Keratinocyte (primary cell): ENCODE measurements around the gene MID1. TPM values are rescaled to one million over a fixed set of nuclear protein-coding genes. Genes with fewer than 3 reads are reported as not detected.
A peak's percentile ranks its signal among the peaks of the same experiment; 100 is the strongest.

Experiments
- DNase-seq: peaks from one replicate; pipeline ENCODE4 v3.0.0-alpha.2; 2011; ENCODE audit warnings: low read depth, missing footprints, low spot score
- FAIRE-seq: peaks from 2 replicates; lab custom pipeline; 2011; peaks lifted over from hg19 to GRCh38; lab: Jason Lieb, UNC
- H2AFZ ChIP-seq: 2 replicates; pipeline ENCODE4 v1.6.0; 2012; ENCODE audit warnings: low read length, control low read depth, inconsistent platforms; ENCODE audit not compliant: control insufficient read depth
- H3K27ac ChIP-seq: 2 replicates; pipeline ENCODE4 v1.5.1; 2011; ENCODE audit warnings: low read length; ENCODE audit not compliant: control insufficient read depth, insufficient read depth
- H3K27me3 ChIP-seq: 3 replicates; pipeline ENCODE4 v1.6.0; 2011; ENCODE audit warnings: low read length; ENCODE audit not compliant: control insufficient read depth, insufficient read depth; ENCODE audit errors: extremely low read depth
- H3K36me3 ChIP-seq, 2 experiments: 2 replicates in 1 of 2; 3 replicates in 1 of 2; pipeline ENCODE4 v1.5.1; 2011; ENCODE audit warnings: low read length in 2 of 2, mild to moderate bottlenecking in 1 of 2; ENCODE audit not compliant: control insufficient read depth in 2 of 2, insufficient read depth in 2 of 2; ENCODE audit errors: extremely low read depth in 1 of 2
- H3K4me1 ChIP-seq: 3 replicates; pipeline ENCODE4 v1.5.1; 2011; ENCODE audit warnings: low read length; ENCODE audit not compliant: control insufficient read depth, insufficient read depth; ENCODE audit errors: extremely low read depth
- H3K4me2 ChIP-seq: 3 replicates; pipeline ENCODE4 v1.6.0; 2011; ENCODE audit warnings: low read depth, low read length; ENCODE audit not compliant: control insufficient read depth, insufficient read depth; ENCODE audit errors: extremely low read depth
- H3K4me3 ChIP-seq, 3 experiments: fragments of 200-600 bp in 1 of 3; sonication (generic) in 1 of 3; 2 replicates in 2 of 3; 3 replicates in 1 of 3; pipeline ENCODE4 v1.5.1; 2011 to 2016; ENCODE audit warnings: low read length in 3 of 3, mild to moderate bottlenecking in 3 of 3, control low read depth in 2 of 3, inconsistent platforms in 1 of 3, low read depth in 1 of 3, mixed read lengths in 1 of 3, mixed run types in 1 of 3, moderate library complexity in 1 of 3; ENCODE audit not compliant: control insufficient read depth in 2 of 3, insufficient read depth in 2 of 3; ENCODE audit errors: extremely low read depth in 1 of 3
- H3K79me2 ChIP-seq: 2 replicates; pipeline ENCODE4 v1.6.0; 2012; ENCODE audit warnings: low read length; ENCODE audit not compliant: control insufficient read depth, insufficient read depth
- H3K9ac ChIP-seq: 3 replicates; pipeline ENCODE4 v1.6.0; 2011; ENCODE audit warnings: low read length; ENCODE audit not compliant: control insufficient read depth, insufficient read depth; ENCODE audit errors: extremely low read depth
- H3K9me1 ChIP-seq: 3 replicates; pipeline ENCODE4 v1.6.0; 2011; ENCODE audit warnings: low read length; ENCODE audit not compliant: control insufficient read depth, insufficient read depth; ENCODE audit errors: extremely low read depth
- H3K9me3 ChIP-seq: 2 replicates; pipeline ENCODE4 v1.5.1; 2012; ENCODE audit warnings: low read depth, low read length; ENCODE audit not compliant: control insufficient read depth
- H4K20me1 ChIP-seq: 3 replicates; pipeline ENCODE4 v1.6.0; 2011; ENCODE audit warnings: low read length; ENCODE audit not compliant: control insufficient read depth, insufficient read depth; ENCODE audit errors: extremely low read depth
- EZH2 ChIP-seq: IDR thresholded peaks from one replicate; pipeline ENCODE4 v1.6.1; 2012; ENCODE audit warnings: inconsistent platforms, mild to moderate bottlenecking, low read length, moderate library complexity
- dilution Hi-C: fragments of 300-500 bp; cut with MboI; formaldehyde crosslinking; loops from one replicate; pipeline ENCODE4 v1.7.0; 2020; ENCODE audit warnings: low sequenced_read_pairs; ENCODE audit not compliant: extremely low pct_ligation_motif_present
- polyA plus RNA-seq, 5 experiments: library from polyadenylated mRNA; depleted of rRNA in 3 of 5; stranded (reverse) in 3 of 5; stranded (forward) in 1 of 5; unstranded in 1 of 5; fragments of >200 nt; gene quantifications; 1 replicate in 1 of 5; 2 replicates in 3 of 5; 3 replicates in 1 of 5; pipeline versions ENCODE4 v1.2.1 to v1.2.3, GENCODE V29; 2011 to 2012; ENCODE audit warnings: missing spikeins in 2 of 5, low read depth in 1 of 5, low replicate concordance in 1 of 5
- TF ChIP-seq, protein P1 (sequence below), 3 experiments: IDR thresholded peaks in 1 of 3; conservative IDR thresholded peaks in 1 of 3; optimal IDR thresholded peaks in 1 of 3; 2 replicates in 2 of 3; 3 replicates in 1 of 3; pipeline versions ENCODE3 to v1.5.1; 2011; ENCODE audit warnings: low read length in 3 of 3, mild to moderate bottlenecking in 3 of 3, moderate library complexity in 2 of 3, control low read depth in 1 of 3, inconsistent platforms in 1 of 3; ENCODE audit not compliant: insufficient read depth in 2 of 3; ENCODE audit errors: extremely low read depth in 1 of 3

Gene MID1
- polyA plus RNA-seq, 1 donor (not counting 4 experiments of a cell fraction or from before 2014, with no cell fraction given): 9.2 TPM

- no peaks in the 10 kb centered on the region for H3K9me1 ChIP-seq
- no peaks in the 10 kb centered on the region for H3K79me2 ChIP-seq
- peak; percentile 61 for FAIRE-seq
- H3K36me3 ChIP-seq: no peaks in the 10 kb centered on the region
- peaks cover 7% of the 10 kb centered on the region for H3K4me1 ChIP-seq
- no peaks in the 10 kb centered on the region for H3K9me3 ChIP-seq
- H3K27me3 ChIP-seq: no peaks in the 10 kb centered on the region
- DNase-seq: no peak
- TF ChIP-seq, protein P1, sequence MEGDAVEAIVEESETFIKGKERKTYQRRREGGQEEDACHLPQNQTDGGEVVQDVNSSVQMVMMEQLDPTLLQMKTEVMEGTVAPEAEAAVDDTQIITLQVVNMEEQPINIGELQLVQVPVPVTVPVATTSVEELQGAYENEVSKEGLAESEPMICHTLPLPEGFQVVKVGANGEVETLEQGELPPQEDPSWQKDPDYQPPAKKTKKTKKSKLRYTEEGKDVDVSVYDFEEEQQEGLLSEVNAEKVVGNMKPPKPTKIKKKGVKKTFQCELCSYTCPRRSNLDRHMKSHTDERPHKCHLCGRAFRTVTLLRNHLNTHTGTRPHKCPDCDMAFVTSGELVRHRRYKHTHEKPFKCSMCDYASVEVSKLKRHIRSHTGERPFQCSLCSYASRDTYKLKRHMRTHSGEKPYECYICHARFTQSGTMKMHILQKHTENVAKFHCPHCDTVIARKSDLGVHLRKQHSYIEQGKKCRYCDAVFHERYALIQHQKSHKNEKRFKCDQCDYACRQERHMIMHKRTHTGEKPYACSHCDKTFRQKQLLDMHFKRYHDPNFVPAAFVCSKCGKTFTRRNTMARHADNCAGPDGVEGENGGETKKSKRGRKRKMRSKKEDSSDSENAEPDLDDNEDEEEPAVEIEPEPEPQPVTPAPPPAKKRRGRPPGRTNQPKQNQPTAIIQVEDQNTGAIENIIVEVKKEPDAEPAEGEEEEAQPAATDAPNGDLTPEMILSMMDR (optimal IDR thresholded peaks at IDR 0.05 in 1 of 3, IDR thresholded peaks at IDR 0.05 in 1 of 3, conservative IDR thresholded peaks at IDR 0.05 in 1 of 3; ENCODE audit: extremely low read depth in 1 of 3, insufficient read depth in 2 of 3, low read length in 3 of 3): no peak
- no peak for TF ChIP-seq EZH2
- no peak overlapping the region for H3K4me3 ChIP-seq
- H4K20me1 ChIP-seq: no peaks in the 10 kb centered on the region
- dilution Hi-C loops: no loop called here
- H3K27ac ChIP-seq: no peak overlapping the region
- no peak overlapping the region for H2AFZ ChIP-seq
- H3K4me2 ChIP-seq: peak overlapping the region; percentile 16
- no peak overlapping the region for H3K9ac ChIP-seq
Measured at GRCh38 chrX:10529344-10529743, 91.0 kb downstream of the MID1 start.

- H3K27ac ChIP-seq: no peak overlapping the region
Measured at GRCh38 chrX:10526451-10526850, 93.9 kb downstream of the MID1 start.

More at GRCh38 chrX:10526451-10526850, 93.9 kb downstream of the MID1 start:
- dilution Hi-C loops: no loop called here
- no peaks in the 10 kb centered on the region for H3K79me2 ChIP-seq
- no peak overlapping the region for H3K4me3 ChIP-seq
- no peak overlapping the region for H3K4me2 ChIP-seq
- FAIRE-seq (no peak), DNase-seq (no peak)
- H3K9me1 ChIP-seq: no peaks in the 10 kb centered on the region
- no peaks in the 10 kb centered on the region for H3K36me3 ChIP-seq
- H3K4me1 ChIP-seq: peaks cover 7% of the 10 kb centered on the region
- TF ChIP-seq, protein P1 (optimal IDR thresholded peaks at IDR 0.05 in 1 of 3, IDR thresholded peaks at IDR 0.05 in 1 of 3, conservative IDR thresholded peaks at IDR 0.05 in 1 of 3; ENCODE audit: extremely low read depth in 1 of 3, insufficient read depth in 2 of 3, low read length in 3 of 3): no peak
- TF ChIP-seq EZH2: no peak
- no peaks in the 10 kb centered on the region for H3K27me3 ChIP-seq
- no peak overlapping the region for H3K9ac ChIP-seq
- H4K20me1 ChIP-seq: no peaks in the 10 kb centered on the region
- H3K9me3 ChIP-seq: no peaks in the 10 kb centered on the region
- no peak overlapping the region for H2AFZ ChIP-seq
